HG03064 (cell line): Measurements from ENCODE around the gene HDAC8.
"Not testable (repeated sequence)": the region's sequence is repeated elsewhere in the genome, so short reads cannot be mapped to it uniquely, and the experiment has no call there.

Experiments used
- ATAC-seq: cut with Tn5 transposase; IDR thresholded peaks from one replicate; pipeline ENCODE4 v1.9.1; 2021; ENCODE audit warnings: low read depth; ENCODE audit not compliant: unreplicated experiment

HDAC8 gene

GRCh38 chrX:72572248-72573157, at the start of gene HDAC8:
Gene HDAC8, minus strand, starts transcription at chrX:72572843. Its CDS starts 82 bp downstream, at chrX:72572761.
- peak; percentile 93 for ATAC-seq

GRCh38 chrX:72621625-72622485, 49.2 kb upstream of the HDAC8 start:
- ATAC-seq: peak; percentile 76

GRCh38 chrX:72621163-72621562, 48.5 kb upstream of the HDAC8 start:
- ATAC-seq: no peak

GRCh38 chrX:72620550-72621145, 48.0 kb upstream of the HDAC8 start:
- ATAC-seq: no peak

GRCh38 chrX:72609313-72609712, 36.7 kb upstream of the HDAC8 start:
- ATAC-seq: no peak

GRCh38 chrX:72604705-72605104, 32.1 kb upstream of the HDAC8 start:
- ATAC-seq: no peak

- ATAC-seq: no peak
Measured at GRCh38 chrX:72604112-72604511, 31.5 kb upstream of the HDAC8 start.

- not testable (repeated sequence) for ATAC-seq
Measured at GRCh38 chrX:72591038-72591437, 18.4 kb upstream of the HDAC8 start.

GRCh38 chrX:72584163-72584562, 11.5 kb upstream of the HDAC8 start:
- ATAC-seq: no peak

GRCh38 chrX:72576141-72576894, 3.7 kb upstream of the HDAC8 start:
- no peak for ATAC-seq

- ATAC-seq: peak; percentile 9
Measured at GRCh38 chrX:72573158-72573511, 492 bp upstream of the HDAC8 start.

- ATAC-seq: no peak
Measured at GRCh38 chrX:72569786-72570185, 2.9 kb downstream of the HDAC8 start.

- ATAC-seq: no peak
Measured at GRCh38 chrX:72568406-72569092, 4.1 kb downstream of the HDAC8 start.

- ATAC-seq: no peak
Measured at GRCh38 chrX:72566448-72566847, 6.2 kb downstream of the HDAC8 start.

GRCh38 chrX:72559655-72560054, 13.0 kb downstream of the HDAC8 start:
- not testable (repeated sequence) for ATAC-seq

GRCh38 chrX:72554448-72555140, 18.0 kb downstream of the HDAC8 start:
- no peak for ATAC-seq

- not testable (repeated sequence) for ATAC-seq
Measured at GRCh38 chrX:72552443-72552842, 20.2 kb downstream of the HDAC8 start.

GRCh38 chrX:72545990-72546389, 26.7 kb downstream of the HDAC8 start:
- no peak for ATAC-seq

GRCh38 chrX:72540318-72540717, 32.3 kb downstream of the HDAC8 start:
- no peak for ATAC-seq
